Tongue (tissue), 3 donors: ENCODE results near the gene SORD. TPM values are rescaled to one million over a fixed set of nuclear protein-coding genes. Genes with fewer than 3 reads are reported as not detected.

ENCODE experiments used
- DNase-seq: peaks from one replicate; pipeline ENCODE4 v3.0.0-alpha.2; 2015
- small RNA-seq: library from RNA; depleted of rRNA; stranded (forward); fragments of <200 nt; gene quantifications from one replicate; pipeline ENCODE3, GENCODE V24; 2014; ENCODE audit warnings: low replicate concordance
- total RNA-seq: library from RNA; depleted of rRNA; stranded (reverse); fragments of >200 nt; gene quantifications from one replicate; pipeline ENCODE4 v1.2.3, GENCODE V29; 2014

The SORD gene
- total RNA-seq, 1 donor from 2014 or later = 11.5 TPM

DNA sequence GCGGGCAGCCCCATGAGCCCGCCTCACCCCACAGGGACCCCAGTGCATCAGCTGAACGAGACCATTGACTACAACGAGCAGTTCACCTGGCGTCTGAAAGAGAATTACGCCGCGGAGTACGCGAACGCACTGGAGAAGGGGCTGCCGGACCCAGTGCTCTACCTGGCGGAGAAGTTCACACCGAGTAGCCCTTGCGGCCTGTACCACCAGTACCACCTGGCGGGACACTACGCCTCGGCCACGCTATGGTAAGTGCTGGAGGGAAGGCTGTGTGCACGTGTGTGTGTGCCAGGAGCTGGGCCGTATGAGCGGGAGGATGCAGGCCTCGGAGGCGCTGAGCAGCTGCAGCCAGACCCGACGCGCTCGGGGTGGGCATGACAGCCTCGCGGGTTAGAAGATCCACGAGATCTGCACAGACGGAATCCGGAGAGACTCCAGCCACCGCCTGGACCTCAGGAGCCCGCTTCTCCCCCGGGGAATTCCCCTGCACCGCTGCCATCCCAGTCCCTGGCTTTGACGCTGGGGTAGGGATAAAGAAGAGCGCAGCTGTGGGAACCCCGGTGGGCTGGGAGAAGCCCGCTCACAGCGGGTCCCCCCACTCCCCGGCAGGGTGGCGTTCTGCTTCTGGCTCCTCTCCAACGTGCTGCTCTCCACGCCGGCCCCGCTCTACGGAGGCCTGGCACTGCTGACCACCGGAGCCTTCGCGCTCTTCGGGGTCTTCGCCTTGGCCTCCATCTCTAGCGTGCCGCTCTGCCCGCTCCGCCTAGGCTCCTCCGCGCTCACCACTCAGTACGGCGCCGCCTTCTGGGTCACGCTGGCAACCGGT lies 93.7 kb downstream of the SORD start:
- no peak for DNase-seq

DNA sequence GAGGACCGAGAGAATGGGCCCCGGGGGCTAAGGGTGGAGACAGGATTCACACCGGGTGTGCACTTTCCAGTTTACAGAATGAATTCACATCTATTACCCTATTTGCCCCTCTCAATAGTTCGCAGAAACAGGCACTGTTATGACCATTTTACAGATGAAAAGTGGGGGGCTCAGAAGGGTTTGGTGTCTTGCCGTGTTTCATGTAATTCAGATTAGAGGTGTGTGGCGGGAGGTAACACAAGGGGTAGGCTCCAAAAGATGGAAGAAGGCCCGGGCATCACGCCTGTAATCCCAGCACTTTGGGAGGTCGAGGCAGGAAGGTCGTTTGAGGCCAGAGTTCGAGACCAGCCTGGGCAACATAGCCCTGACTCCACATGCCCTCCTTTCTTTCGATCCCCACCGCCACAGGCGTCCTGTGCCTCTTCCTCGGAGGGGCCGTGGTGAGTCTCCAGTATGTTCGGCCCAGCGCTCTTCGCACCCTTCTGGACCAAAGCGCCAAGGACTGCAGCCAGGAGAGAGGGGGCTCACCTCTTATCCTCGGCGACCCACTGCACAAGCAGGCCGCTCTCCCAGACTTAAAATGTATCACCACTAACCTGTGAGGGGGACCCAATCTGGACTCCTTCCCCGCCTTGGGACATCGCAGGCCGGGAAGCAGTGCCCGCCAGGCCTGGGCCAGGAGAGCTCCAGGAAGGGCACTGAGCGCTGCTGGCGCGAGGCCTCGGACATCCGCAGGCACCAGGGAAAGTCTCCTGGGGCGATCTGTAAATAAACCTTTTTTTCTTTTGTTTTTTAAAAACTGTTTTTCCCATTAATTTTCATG lies 94.5 kb downstream of the SORD start:
- DNase-seq = no peak

DNA sequence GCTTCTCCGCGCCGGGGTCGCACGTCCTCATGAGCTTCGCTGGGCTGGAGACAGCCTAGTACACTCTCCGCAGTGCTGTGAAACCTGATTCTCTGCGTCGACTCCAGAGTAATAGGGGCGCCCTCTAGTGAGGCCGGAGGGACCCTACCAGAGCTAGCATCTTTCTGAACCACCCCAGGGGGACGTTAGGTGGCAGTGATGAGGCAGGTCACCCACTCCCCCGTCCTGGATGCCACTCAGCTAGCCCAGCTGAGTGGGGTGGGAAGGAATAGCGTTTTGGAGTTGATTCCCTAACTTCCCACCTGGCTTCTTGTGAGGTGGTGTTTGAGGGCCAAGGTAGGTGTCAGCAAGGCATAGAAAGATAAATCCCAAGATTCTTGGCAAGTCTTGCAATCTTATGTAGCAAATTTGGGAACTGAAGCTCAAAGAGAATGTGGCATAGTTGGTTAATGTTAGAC lies 95.2 kb downstream of the SORD start:
- DNase-seq = peak; percentile 97

DNA sequence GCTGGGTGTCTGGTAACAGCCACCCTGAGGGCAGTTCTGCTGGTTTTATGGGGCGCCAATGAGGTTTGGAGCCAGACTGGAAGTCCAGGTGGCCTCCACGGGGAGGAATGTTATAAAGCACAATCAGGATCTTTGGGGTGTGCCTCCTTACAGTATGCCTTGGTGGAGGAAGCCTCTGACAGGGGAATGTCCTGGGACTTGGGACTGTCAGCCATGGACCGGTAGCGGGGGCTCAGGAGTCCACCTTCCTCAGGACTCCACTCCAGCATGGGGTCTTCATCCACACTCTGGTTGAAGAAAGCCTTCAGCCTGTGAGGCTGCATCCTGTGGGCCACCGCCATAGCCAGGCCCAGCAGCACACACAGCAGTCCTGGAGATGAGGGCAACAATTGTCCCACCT lies 96.0 kb downstream of the SORD start:
- DNase-seq = no peak

DNA sequence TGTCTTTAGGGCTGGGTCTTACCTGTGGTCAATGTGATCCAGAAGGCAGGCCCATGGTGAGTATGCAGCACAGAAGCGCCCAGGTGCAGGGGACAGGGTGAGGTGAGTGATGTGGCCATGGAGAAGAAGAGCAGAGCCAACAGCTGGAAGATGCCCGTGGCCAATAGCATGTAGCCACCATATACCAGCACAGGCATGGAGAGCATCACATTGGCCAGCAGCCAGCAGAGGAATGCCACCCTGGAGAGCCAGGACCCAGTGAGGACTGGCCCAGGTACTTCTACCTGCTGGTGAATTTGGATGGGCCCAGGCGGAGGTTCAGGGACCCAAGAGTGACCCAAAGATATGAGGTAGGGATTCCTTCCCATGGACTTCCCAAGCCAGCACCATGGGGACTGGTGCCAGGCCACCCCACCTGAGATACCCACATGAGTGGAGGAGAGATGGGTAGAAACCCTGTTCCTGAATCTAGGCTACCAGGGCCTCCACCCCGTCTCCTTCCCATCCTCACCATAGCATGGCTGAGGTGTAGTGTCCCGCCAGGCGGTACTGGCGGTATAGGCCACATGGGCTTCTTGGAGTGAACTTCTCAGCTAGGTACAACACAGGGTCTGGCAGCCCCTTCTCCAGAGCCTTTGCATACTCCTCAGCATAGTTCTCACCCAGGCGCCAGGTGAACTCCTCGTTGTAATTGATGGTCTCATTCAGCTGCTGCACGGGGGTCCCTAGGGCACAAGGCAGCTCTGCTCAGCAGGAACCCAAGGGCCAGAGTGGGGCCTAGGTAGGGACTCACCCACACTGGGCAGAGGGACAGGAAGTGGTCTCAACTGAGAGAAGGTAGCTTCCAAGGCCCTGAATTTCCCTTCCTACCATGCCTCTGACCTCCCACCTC lies 97.3 kb downstream of the SORD start:
- DNase-seq = no peak

DNA sequence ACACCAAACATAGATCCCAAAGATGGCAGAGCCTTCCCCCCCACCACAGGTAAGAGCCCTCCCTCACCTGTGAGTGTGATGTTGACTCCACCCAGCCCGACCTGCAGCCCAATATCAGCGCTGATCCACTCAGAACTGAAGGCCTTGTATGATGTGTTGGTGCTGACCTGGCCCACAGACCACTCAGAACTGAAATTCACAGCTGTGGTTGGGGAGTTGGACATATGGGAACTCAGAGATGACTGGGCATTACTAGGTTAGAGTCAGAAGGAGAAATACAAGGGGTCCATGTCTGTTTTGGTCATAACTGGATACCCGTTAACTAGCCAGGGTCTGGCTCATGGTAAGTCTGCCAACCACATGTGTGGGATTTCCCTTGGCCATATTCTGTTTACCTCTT lies 98.0 kb downstream of the SORD start:
- DNase-seq = no peak

DNA sequence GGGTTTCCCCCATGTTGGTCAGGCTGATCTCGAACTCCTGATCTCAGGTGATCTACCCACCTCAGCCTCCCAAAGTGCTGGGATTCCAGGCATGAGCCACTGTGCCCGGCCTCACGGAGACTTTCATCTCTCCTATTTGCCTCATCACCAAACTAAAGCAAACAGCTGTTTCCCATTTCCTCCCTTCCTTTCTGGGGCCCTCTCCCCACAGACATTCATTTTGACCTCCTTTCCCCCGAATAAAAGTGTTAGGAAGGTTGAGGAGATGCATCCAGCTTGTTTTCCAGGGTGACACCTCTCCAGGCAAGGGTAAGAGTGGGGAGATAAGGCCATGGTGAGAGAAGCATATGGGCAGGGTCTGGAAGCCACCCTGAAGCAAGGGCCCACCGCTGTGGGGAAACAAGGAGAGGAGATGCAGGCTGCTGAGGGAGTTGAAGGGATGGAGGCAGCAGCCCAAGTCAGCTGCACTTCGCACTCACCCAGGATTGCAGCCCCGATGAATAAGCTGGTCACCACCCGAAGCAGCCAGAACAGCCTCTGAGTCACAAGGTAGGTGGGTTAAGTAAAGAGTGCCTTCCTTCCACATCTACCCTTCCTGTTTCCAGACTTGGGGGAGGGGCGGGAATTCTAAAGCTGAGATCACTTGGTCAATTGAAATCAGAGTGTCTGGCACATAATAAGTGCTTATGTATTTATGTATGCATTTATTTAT lies 98.9 kb downstream of the SORD start:
- no peak for DNase-seq

DNA sequence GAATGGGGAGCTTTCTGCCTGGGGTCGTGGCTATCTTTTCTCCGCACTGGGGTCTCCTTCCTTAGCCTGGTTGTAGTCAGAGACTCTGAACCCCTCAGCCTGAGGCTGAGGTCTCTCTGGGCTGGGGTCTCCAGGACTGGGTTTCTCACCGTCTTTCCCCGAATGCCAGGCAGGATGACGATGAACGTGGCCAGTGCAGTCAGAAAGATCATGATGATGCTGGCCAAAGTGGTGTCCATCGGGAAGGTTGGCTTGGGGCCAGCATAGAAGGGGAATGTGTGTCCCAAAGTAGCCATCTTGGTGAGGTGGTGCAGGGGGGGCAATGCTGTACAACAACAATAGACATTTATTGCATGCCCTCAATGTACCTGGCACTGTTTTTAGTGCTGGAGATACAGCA lies 99.7 kb downstream of the SORD start:
- DNase-seq = no peak

DNA sequence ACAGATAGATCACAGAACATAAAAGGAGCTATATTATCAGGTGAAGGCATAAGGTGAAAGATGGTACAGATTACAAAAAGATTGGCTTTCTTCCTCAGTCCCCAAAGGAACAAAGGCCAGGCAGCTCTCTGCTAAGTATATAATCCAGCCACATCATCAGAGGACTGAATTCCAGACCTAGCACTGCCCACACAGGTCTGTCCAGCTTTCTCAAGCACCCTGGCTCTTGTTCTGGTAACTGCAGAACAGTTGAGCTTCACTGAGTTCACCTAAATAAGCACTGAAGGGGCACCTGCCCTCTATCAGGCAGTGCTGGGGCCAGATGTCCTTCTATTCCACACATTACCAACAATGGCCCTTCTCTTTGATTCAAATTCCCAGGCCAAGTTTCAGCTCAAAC lies 100.4 kb downstream of the SORD start:
- no peak for DNase-seq

DNA sequence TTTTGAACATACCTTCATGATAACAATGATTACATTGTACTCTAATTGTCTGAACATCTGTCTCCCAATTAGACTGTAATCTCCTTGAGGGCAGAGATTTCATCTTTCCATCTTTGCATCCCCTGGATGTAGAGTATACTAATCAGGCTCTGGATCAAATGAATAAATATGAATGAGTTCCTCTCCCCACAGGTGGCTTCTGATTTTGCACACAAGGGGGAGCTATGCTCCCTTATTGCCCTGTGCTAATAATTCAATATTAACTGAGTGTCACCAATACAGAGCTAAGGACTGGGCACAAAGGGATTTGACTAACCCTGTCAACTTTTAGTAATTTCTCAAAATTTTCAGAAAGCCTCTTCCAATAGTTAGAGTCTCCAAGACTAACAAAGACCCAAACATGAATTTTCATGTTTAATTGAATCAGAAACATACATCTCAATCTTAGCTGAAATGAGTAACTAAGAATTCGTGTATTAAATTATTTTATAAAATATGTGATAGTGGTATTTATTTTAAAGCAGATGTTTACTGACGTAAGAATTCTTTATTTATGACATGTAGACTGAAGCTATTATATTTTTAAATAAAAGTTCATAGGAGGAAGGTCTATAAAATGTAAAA lies 103.7 kb downstream of the SORD start:
- DNase-seq = peak; percentile 20

Small RNAs within 50 kb of the gene (small RNA-seq; reads per million reads assigned to genes)
- not detected for gene RF00019
- not detected for gene RNU1-78P
- not detected for gene RNU6-966P

Other genes starting within 250 kb of the SORD start
- gene TERB2, start 66.5 kb upstream of the SORD start, total RNA-seq = not detected
- gene DUOX2, start 91.0 kb downstream of the SORD start, total RNA-seq = 2.1 TPM
- gene DUOXA2, start 91.1 kb downstream of the SORD start, total RNA-seq = 1.2 TPM
- 22.2 TPM for gene DUOXA1, start 106.7 kb downstream of the SORD start, total RNA-seq
- 32.5 TPM for gene DUOX1, start 106.8 kb downstream of the SORD start, total RNA-seq
- gene SHF, start 164.8 kb downstream of the SORD start, total RNA-seq = 7.3 TPM
- gene SLC28A2, start 229.0 kb downstream of the SORD start, total RNA-seq = 0.10 TPM